GM18873 (cell line): ENCODE data around the gene ZDHHC24.
"Not testable (repeated sequence)": the region's sequence is repeated elsewhere in the genome, so short reads cannot be mapped to it uniquely, and the experiment has no call there.

Source experiments
- ATAC-seq: cut with Tn5 transposase; IDR thresholded peaks from one replicate; pipeline ENCODE4 v1.9.1; 2021; ENCODE audit warnings: mild to moderate bottlenecking, moderate library complexity, moderate number of reproducible peaks; ENCODE audit not compliant: unreplicated experiment, low FRiP score

ZDHHC24 gene

GRCh38 chr11:66546966-66547661 is 1.3 kb upstream of the ZDHHC24 start:
- ATAC-seq, result no peak

DNA sequence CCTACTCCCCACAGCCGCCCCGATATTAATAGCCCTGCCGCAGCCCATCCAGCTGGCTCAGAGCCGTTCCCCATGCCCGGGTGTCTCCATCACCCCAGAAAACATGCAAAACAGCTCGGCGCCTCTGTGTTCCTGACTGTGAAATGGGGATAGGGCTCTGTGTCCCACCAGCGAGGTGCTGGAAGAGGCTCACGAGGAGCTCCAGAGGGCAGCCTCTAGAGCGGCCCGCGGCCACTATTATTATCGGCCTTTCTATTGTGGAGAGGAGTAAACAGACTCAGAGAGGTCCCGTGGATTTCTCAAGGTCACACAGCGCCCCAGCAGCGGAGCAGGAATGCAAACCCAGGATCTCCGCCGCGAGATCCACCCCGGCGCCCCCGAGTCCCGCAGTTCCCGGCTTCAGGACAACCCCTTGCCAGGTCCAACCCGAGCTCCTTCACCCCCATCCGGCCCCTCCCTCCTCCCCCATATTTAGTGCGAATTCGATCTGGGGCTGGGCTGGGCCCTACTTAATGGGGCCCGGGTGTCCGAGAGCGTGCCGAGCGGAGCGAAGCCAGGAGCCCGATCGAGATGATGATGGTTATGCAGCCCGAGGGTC is 619 bp upstream of the ZDHHC24 start, which contains the start of gene ACTN3:
TSS of gene ACTN3 (plus strand) at position 536 of the 598 bp plus-strand sequence. CDS start at position 571, 35 bp downstream.
- ATAC-seq, result no peak

- not testable (repeated sequence) for ATAC-seq
These were observed 896 bp downstream of the ZDHHC24 start for GRCh38 chr11:66544952-66545351.

DNA sequence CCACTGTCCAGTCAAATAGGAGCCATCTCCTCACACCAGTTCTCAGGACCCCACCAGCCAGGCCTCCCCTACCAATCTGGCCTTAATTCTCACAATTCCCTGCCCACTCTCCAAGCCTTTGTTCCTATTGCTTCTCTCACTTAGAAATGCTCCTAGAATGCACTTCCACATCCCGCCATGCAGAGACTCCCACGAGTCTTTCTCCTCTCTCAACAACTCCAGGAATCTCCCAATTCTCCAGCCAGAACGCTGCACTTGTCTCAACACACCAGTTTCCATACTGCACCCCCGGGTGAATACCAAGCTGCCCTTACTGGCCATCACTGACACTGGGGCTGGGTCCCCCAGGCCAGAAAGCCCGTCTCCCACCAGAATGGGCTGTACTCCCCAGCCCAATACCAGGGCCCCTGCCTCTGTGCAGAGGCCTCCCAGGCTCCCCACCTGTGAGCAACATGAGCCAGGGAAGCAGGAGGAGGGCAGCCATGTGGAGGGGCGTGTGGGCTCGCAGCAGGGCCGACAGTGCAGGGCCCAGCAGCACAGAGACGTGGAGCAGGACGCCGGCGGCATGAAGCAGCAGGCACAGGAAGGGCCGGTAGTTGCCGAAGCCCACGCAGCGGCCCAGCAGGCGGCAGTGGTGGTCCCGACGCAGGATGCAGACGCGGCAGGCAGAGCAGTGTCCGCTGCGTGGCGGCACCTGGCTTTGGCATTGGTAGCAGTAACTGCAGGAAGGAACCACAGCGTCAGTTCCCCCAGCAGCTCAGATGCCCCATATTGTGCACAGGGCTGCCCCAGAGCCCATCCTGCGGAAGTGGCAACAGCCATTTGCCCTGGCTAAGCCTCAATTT is 2.4 kb downstream of the ZDHHC24 start:
- no peak for ATAC-seq

GRCh38 chr11:66542362-66542761 is 3.5 kb downstream of the ZDHHC24 start:
- no peak for ATAC-seq

DNA sequence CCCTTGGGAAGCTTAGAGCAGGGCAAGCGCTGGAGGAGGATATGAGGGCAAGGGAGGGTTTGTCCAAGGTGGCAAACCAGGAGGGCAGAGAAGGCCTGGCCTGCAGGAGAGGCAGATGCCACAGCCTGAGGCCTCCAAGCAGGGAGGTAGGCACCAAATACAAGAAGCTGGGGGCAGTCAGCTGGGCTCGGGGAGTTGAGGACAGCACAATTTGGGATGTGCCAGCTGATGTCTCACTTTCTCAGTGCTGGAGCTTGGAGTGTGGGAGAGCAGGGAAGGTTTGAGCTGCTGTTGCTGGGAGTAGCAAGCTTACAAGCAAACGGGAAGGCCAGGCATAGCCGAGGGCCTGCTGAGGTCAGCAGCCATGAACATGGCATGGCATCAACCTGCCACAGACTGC is 4.0 kb downstream of the ZDHHC24 start:
- ATAC-seq, result no peak

DNA sequence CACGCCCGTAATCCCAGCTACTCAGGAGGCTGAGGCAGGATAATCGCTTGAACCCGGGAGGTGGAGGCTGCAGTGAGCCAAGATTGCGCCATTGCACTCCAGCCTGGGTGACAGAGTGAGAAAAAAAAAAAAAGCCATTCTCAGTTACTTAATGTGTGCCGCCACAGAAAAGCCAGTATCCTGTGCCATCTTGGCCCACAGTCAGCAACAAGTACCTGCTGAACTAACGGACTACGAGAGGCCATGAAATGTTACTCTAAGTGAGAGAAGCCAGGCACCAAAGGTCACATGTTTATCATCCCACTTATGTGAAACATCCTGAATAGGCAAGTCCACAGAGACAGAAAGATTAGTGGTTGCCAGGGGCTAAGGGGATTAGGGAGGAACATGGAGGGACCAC is 5.2 kb downstream of the ZDHHC24 start:
- ATAC-seq, result not testable (repeated sequence)

GRCh38 chr11:66539870-66540213 is 6.0 kb downstream of the ZDHHC24 start:
- no peak for ATAC-seq

DNA sequence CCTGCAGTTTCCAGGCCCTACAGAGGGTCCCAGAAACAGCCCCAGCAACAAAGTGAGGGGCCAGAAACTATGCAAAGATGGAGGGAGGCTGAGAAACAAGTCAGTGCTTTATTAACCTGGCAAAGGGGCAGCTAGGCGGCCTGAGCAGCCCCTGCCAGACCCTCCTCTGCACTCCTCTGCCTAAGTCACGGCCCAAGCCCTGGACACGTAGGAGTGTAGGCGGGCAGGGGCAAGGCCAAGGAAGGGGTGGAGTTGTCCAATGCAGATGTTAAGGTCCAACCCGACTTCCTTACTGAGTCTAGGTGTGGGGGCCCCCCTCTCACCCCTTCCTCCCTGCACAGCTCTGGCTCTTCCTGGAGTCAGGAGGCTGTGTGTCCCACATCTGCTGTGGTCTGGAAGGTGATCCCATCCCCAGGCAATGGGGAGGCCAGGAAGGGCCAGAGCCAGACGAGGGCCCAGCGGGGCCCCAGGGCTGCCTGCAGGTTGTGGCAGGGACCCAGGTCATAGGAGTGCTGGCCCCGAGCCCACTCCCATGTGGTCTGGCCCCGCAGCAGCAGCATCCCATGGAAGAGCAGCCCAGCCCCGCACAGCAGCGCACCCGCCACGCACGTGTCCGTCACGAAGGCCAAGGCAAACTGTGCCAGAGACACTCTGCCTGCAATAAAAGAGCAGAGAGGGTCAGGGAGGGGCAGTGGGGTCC is 6.5 kb downstream of the ZDHHC24 start:
- ATAC-seq, result no peak

DNA sequence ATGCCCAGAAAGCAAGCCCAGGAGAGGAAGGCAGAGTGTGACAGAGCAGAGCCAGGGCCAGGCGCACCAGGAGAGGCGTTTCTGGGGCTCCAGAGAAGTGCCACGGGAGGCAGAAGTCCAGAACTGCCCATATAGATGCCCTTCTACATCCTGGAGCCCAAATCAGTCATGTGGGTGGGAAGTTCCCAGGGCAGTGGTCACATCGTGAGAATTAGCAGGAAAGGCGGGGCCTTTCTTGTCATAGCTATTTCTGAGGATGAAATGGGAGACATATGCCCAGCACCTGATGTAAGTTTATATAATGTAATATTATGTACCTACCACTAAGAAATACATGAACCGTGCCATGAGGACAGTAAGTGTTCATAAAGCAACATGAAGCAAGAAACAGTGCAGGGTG is 13.1 kb downstream of the ZDHHC24 start:
- ATAC-seq, result no peak

DNA sequence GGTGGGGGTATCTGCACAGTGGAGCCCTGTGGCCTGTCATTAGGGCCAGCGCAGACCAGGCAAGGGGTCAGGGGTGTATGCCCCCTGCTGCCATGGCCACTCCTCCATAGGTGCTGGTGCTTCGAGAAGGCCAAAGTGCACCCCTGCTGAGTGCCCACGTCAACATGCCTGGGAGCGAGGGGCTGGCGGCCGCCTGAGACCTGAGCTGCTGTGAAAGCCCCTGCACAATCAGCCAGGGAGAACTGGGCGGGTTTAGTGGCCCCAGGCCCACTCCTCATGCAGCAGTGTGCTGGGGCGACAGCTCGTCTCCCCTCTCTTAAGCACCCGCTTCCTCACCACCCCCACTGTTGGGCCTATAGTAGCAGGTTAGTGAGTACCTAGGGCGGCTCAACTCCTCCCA is 14.0 kb downstream of the ZDHHC24 start:
- no peak for ATAC-seq

- ATAC-seq, result no peak
These were observed 14.7 kb downstream of the ZDHHC24 start for GRCh38 chr11:66530927-66531709.

DNA sequence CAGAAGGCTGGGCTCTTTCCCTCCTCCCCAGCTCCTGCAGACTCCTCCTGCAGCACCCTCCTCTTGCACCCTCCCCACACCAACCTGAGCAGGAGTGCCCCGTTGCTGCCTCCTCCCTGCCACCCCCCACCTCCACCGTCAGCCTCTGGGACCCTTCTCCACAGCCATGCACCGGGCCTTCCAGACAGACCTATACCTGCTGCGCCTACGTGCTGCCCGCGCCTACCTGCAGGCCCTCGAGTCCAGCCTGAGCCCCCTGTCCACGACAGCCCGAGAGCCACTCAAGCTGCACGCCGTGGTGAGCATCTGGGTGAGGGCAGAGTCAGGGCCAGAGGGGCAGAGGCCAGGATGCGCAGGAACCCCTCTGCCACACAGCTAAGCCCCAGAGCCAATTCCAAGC is 16.2 kb downstream of the ZDHHC24 start:
- no peak for ATAC-seq

- ATAC-seq, result no peak
These were observed 16.8 kb downstream of the ZDHHC24 start for GRCh38 chr11:66529069-66529468.

DNA sequence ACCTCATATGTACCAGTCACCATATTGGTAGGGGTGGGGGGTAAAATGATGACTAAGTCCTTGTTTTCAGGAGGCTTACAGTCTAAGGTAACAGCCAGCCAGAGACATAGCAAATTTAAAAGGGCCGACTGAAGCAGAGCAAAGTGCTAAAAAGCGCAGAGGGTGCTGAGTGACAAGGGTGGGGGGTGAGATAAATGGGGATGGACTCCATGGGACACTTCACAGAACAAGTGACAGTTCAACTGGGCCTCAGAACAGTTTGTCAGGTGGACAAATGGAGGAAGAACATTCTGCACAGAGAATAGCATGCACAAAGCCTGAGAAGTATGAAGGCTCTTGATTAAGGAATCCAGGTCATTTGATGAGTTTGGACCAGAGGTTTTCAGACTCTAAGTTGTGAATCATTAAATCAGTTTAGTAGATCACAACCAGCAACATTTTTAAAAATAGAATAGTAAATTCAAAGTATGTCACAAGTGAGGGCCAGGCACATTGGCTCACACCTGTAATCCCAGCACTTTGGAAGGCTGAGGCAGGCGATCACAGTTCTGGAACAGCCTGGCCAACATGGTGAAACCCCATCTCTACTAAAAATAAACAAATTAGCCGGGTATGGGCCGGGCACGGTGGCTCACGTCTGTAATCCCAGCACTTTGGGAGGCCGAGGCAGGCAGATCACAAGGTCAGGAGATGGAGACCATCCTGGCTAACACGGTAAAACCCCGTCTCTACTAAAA is 21.4 kb downstream of the ZDHHC24 start:
- ATAC-seq, result no peak

GRCh38 chr11:66523611-66524010 is 22.2 kb downstream of the ZDHHC24 start:
- no peak for ATAC-seq

DNA sequence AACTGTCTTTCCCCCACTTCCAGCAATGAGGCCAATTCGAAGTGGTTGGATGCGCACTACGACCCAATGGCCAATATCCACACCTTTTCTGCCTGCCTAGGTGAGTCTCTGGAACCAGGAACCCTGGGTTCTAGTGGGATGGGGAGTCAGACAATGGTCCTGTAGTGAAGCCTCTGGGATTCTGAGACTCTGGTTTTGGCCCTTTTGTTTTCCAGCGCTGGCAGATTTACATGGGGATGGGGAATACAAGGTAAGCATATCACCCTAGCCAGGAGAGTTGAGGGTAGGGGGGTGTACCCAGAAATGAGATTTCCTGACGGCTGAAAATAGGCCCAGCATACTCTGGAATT is 34.9 kb downstream of the ZDHHC24 start:
- ATAC-seq, result no peak

GRCh38 chr11:66510271-66510989 is 35.4 kb downstream of the ZDHHC24 start, which contains the start of gene BBS1:
TSS of gene BBS1 (plus strand) at chr11:66510635. CDS start at chr11:66510660, 25 bp downstream.
- peak; percentile 55 for ATAC-seq

DNA sequence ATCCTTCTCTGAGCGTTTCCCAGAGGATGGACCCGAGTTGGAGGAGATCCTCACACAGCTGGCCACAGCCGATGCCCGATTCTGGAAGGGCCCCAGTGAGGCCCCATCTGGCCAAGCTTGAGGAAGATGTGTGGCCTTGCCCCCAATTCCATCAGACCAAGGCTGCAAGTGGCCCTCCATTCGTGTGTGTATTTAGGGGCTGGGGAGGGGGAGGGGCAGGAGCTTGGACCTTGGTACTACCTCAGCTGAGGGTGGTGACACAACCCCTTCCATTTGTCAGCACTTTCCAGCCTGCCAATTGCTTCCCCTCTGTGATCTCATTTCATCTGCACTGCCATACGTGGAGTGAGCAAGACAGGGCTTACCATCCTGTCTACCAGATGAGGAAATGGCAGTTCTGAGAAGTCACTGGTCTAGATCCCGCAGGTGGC is 36.7 kb downstream of the ZDHHC24 start:
- ATAC-seq, result no peak
